ENCODE measurements around the gene CHD1.

The CHD1 gene

DNA sequence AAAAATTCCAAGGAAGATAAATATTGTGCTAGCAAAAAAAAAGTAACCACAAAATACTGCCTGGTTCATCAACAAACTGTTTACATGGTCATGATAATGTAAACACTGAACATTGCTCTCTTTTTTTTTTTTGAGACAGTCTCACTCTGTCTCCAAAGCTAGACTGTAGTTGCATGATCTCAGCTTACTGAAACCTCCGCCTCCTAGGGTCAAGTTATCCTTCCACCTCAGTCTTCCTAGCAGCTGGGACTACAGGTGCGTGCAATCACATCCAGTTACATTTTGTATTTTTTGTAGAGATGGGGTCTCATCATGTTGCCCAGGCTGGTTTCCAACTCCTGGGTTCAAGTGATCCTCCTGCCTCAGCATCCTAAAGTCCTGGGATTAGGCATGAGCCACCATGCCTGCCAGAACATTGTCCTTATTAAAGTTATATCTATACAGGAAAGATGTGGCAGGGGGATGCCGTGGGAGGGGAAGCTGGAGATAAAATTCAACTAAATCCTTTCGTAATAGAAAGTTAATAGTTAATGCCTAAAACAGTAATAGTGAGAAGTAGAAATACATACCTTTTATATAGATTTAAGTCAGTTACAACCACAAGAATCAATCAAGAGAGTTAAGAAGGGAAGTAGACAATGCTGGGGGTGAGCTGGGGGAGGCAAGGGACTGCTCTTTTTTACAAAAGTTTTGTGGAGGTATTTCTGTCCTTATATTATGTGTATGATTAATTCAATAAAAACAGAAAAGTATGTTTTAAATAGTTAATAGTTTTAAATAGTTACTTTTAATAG, 103.0 kb downstream of the CHD1 start:
- DNase-seq (ENCODE audit: low read depth in 1 of 2, low spot score in 1 of 2), result no peak

DNA sequence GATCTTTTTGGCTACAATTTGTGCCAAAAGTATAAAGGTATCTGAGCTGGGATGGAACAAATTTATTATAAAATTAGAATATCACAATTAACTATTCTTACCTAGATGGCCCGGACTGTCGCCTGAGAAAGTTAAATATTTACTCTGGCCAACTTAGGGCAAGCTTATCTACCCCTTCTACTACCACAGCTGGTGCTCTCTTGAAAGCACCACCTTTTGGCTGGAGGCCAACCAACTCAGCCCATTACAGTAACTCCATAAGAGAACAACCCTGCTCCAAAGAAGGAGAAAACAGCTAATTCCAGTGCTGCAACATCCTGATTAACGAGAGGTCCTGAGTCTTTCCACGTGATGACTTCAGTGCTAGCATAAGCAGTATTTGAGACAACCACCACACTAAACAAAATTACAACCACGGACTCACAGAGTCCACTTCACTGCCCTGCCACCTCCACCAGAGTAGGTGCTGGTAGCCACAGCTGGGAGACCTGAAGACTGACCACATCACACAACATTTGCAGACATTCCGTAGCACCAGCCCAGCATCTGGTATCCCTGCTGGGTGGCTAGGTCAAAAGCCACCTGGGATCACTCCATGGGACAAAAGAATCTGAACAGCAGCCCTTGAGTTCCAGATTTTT, 112.1 kb downstream of the CHD1 start:
- no peak for DNase-seq (ENCODE audit: low read depth in 1 of 2, low spot score in 1 of 2)

DNA sequence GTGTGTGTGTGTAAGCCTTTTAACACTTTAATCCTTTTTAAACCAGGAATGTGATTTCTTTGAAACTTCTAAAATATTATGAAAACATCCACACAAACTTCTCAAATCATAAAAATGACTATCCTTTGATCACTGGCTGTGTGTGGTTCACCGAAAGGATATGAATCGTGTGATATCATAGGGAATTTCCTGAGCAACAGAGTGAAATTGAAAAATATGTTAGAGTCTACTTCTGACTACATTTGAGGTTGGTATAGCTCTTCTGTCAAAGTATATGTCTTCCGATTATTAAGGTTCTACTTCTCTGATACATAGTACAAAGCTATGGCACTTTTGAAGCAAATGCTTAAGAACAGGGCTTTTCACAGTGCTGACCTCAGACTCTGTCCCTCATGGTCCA, 115.1 kb downstream of the CHD1 start:
- no peak for DNase-seq (ENCODE audit: low read depth in 1 of 2, low spot score in 1 of 2)

DNA sequence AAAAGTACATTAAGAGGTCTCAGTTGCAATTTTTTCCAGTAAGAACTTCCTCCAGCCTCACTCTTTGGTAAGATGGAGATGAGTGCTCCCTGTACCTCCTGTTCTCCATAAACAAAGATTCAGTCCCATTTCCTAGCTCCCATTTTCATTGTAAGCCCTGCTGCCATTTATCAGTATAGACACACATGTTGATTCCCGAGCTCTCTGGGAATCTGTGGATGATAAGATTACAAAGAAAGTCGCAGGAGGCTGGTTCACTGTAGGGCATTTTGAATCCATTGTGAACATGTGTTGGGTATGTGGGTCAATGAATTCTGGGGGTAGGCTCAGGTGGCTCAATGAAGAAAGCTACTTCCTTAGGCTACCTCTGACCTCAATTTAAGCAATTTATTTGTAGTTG, 118.6 kb downstream of the CHD1 start:
- DNase-seq (ENCODE audit: low read depth in 1 of 2, low spot score in 1 of 2), result no peak

DNA sequence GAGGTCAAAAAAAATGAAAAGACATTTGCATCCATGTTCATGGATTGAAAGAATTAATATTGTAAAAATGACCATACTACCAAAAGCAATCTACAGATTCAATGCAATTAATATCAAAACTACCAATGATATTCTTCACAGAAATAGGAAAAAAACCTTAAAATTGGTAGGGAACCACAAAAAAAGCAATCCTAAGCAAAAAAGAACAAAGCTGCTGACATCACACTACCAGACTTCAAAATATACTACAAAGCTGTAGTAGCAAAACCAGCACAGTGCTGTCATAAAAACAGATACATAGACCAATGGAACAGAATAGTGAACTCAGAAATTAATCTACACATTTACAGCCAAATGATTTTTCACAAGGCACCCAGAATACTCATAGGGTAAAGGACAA, 121.0 kb downstream of the CHD1 start:
- no peak for DNase-seq (ENCODE audit: low read depth in 1 of 2, low spot score in 1 of 2)

DNA sequence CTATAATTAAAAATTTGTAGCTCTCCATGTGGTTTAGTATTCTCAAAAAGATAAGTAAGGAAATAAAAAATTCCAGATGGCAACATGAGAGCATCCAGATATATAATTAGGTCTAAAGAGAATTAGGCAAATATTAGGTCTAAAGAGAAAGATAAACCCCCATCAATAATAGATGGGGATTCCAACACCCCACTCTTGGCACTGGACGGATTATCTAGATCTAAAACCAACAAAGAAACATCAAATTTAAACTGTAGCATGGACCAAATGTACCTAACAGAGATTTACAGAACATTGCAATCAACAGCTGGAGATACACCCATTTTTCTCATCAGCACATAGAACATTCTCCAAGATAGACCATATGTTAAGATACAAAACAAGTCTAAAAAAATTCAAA, 123.7 kb downstream of the CHD1 start:
- no peak for DNase-seq (ENCODE audit: low read depth in 1 of 2, low spot score in 1 of 2)

DNA sequence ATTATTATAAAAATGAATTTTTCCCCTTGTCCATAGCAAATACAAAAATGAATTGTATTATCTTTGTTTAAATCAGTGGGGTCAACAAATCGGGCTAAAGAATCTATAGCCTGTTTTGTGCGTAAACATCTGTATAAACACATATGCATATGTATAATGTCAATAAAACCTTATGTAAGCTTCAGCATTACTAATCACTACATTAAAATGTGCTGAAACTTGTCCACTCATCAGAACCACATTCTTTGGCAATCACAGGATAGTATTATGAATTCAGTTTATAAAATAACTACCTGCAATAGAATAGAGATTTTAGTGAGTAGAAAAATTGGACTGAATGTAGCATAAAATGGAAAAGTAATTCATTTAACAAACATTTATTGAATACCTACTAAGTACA, 124.7 kb downstream of the CHD1 start:
- no peak for DNase-seq (ENCODE audit: low read depth in 1 of 2, low spot score in 1 of 2)

All from stimulated activated CD4-positive, alpha-beta T cell treated with anti-CD3 and anti-CD28 coated beads, Interleukin-15, amount 100 ng/mL, for 1 hour (primary cell).